ENCODE results near the gene RAD51B.

RAD51B gene

GRCh38 chr14:67938071-67938470, 118.5 kb downstream of the RAD51B start:
- no peak for DNase-seq (ENCODE audit: low read depth, low spot score)
- no peak overlapping the region for H3K4me3 ChIP-seq (ENCODE audit: low read depth, low read length)
- in situ Hi-C loops (cut with HindIII; ENCODE audit: low sequenced_read_pairs) = no loop called here
- no peak for TF ChIP-seq CTCF (IDR thresholded peaks at IDR 0.05; ENCODE audit: low read depth, low read length)

- no peak overlapping the region for H3K4me3 ChIP-seq (ENCODE audit: low read depth, low read length)
- in situ Hi-C loops (cut with HindIII; ENCODE audit: low sequenced_read_pairs) = no loop called here
- peak; percentile 88 for DNase-seq (ENCODE audit: low read depth, low spot score)
- TF ChIP-seq CTCF (IDR thresholded peaks at IDR 0.05; ENCODE audit: low read depth, low read length) = no peak
These were observed 121.2 kb downstream of the RAD51B start for GRCh38 chr14:67940486-67941455.

- DNase-seq (ENCODE audit: low read depth, low spot score) = peak; percentile 31
- TF ChIP-seq CTCF (IDR thresholded peaks at IDR 0.05; ENCODE audit: low read depth, low read length) = no peak
- H3K4me3 ChIP-seq (ENCODE audit: low read depth, low read length) = no peak overlapping the region
- in situ Hi-C loops (cut with HindIII; ENCODE audit: low sequenced_read_pairs) = no loop called here
These were observed 122.0 kb downstream of the RAD51B start for GRCh38 chr14:67941456-67942018.

GRCh38 chr14:67942080-67942710, 122.6 kb downstream of the RAD51B start:
- H3K4me3 ChIP-seq (ENCODE audit: low read depth, low read length) = no peak overlapping the region
- no peak for DNase-seq (ENCODE audit: low read depth, low spot score)
- in situ Hi-C loops (cut with HindIII; ENCODE audit: low sequenced_read_pairs) = no loop called here
- TF ChIP-seq CTCF (IDR thresholded peaks at IDR 0.05; ENCODE audit: low read depth, low read length) = no peak

GRCh38 chr14:67943947-67944346, 124.4 kb downstream of the RAD51B start:
- peak; percentile 91 for DNase-seq (ENCODE audit: low read depth, low spot score)
- no peak overlapping the region for H3K4me3 ChIP-seq (ENCODE audit: low read depth, low read length)
- TF ChIP-seq CTCF (IDR thresholded peaks at IDR 0.05; ENCODE audit: low read depth, low read length) = peak; percentile 57
- in situ Hi-C loops (cut with HindIII; ENCODE audit: low sequenced_read_pairs) = no loop called here

GRCh38 chr14:67944605-67945004, 125.0 kb downstream of the RAD51B start:
- DNase-seq (ENCODE audit: low read depth, low spot score) = peak; percentile 27
- TF ChIP-seq CTCF (IDR thresholded peaks at IDR 0.05; ENCODE audit: low read depth, low read length) = no peak
- H3K4me3 ChIP-seq (ENCODE audit: low read depth, low read length) = no peak overlapping the region
- in situ Hi-C loops (cut with HindIII; ENCODE audit: low sequenced_read_pairs) = no loop called here
